Measurements from ENCODE around the gene GAPT. TPM values are rescaled to one million over a fixed set of nuclear protein-coding genes. Genes with fewer than 3 reads are reported as not detected.

Gene GAPT
- total and polyA plus RNA-seq, 10 donors, result 19.3 to 56.0 (median 34.2) TPM

- DNase-seq, result no peak
- H3K9me3 ChIP-seq, result no peaks in the 10 kb centered on the region
These were observed 7.2 kb downstream of the GAPT start for GRCh38 chr5:58498340-58498942.

GRCh38 chr5:58499231-58499630 lies 8.0 kb downstream of the GAPT start:
- no peaks in the 10 kb centered on the region for H3K27me3 ChIP-seq (replicated peaks in 1 of 7)
- no peaks in the 10 kb centered on the region for H3K9me3 ChIP-seq
- TF ChIP-seq CTCF (IDR thresholded peaks at IDR 0.05 in 8 of 11, conservative IDR thresholded peaks at IDR 0.05 in 3 of 11) (no peak), POLR2AphosphoS5 (IDR thresholded peaks at IDR 0.05) (no peak), POLR2A (IDR thresholded peaks at IDR 0.05) (no peak)
- H3K4me3 ChIP-seq, result no peak overlapping the region
- H3K36me3 ChIP-seq, result peaks cover 0 to 16% (median 4%) of the 10 kb centered on the region in 6 donors
- peaks cover 0 to 50% (median 22%) of the 10 kb centered on the region in 6 donors for H3K4me1 ChIP-seq
- 55 to 73% (median 66%) methylated on average over 3 of the region's 3 CpGs for WGBS, 5 donors
- peak overlapping the region; percentile 30 to 88 (median 78) for H3K27ac ChIP-seq
- no peak for DNase-seq
- intact Hi-C loops (cut with DNase I; ENCODE audit: low total_unique reads), result loop anchor here (10.0 kb wide), 1 partner anchor 86 kb away; the partner anchor contains the start of gene RAB3C

More at GRCh38 chr5:58498340-58498942, 7.2 kb downstream of the GAPT start:
- intact Hi-C loops (cut with DNase I; ENCODE audit: low total_unique reads), result loop anchor here (10.0 kb wide), 1 partner anchor 86 kb away; the partner anchor contains the start of gene RAB3C
- H3K27ac ChIP-seq, result peak overlapping the region in 6 of 8 donors; percentile 71 to 88 (median 81)
- WGBS, 5 donors, result 28 to 48% (median 39%) methylated on average over 2 of the region's 2 CpGs
- H3K27me3 ChIP-seq (replicated peaks in 1 of 7), result no peaks in the 10 kb centered on the region
- H3K36me3 ChIP-seq, result peaks cover 0 to 21% (median 4%) of the 10 kb centered on the region in 6 donors
- peaks cover 0 to 52% (median 24%) of the 10 kb centered on the region in 6 donors for H3K4me1 ChIP-seq
- peak in 9 of 11 experiments; percentile 26 to 69 (median 63) for TF ChIP-seq CTCF (IDR thresholded peaks at IDR 0.05 in 8 of 11, conservative IDR thresholded peaks at IDR 0.05 in 3 of 11)
- TF ChIP-seq POLR2AphosphoS5 (IDR thresholded peaks at IDR 0.05), result no peak
- no peak overlapping the region for H3K4me3 ChIP-seq

GRCh38 chr5:58499941-58500340 lies 8.7 kb downstream of the GAPT start:
- H3K27ac ChIP-seq, result peak overlapping the region; percentile 30 to 88 (median 78)
- H3K27me3 ChIP-seq (replicated peaks in 1 of 7), result no peaks in the 10 kb centered on the region
- DNase-seq, result no peak
- H3K4me1 ChIP-seq, result peaks cover 4 to 53% (median 23%) of the 10 kb centered on the region in 6 donors
- peak overlapping the region in 1 of 8 donors; percentile 38 for H3K4me3 ChIP-seq
- H3K9me3 ChIP-seq, result no peaks in the 10 kb centered on the region
- peaks cover 0 to 8% (median under 1%) of the 10 kb centered on the region in 6 donors for H3K36me3 ChIP-seq
- TF ChIP-seq POLR2A (IDR thresholded peaks at IDR 0.05), result no peak
- TF ChIP-seq POLR2AphosphoS5 (IDR thresholded peaks at IDR 0.05), result no peak
- no peak for TF ChIP-seq CTCF (IDR thresholded peaks at IDR 0.05 in 8 of 11, conservative IDR thresholded peaks at IDR 0.05 in 3 of 11)
- WGBS, 5 donors, result 2 to 11% (median 7%) methylated on average over 2 of the region's 2 CpGs
- intact Hi-C loops (cut with DNase I; ENCODE audit: low total_unique reads), result loop anchor here (10.0 kb wide), 1 partner anchor 85 kb away; the partner anchor contains the start of gene RAB3C

GRCh38 chr5:58501778-58502417 lies 10.7 kb downstream of the GAPT start:
- Histone ChIP-seq H3K27ac (no peak overlapping the region), H3K4me3 (no peak overlapping the region), H3K4me1 (peaks cover 7 to 72% (median 40%) of the 10 kb centered on the region in 6 donors), H3K9me3 (no peaks in the 10 kb centered on the region), H3K27me3 (replicated peaks in 1 of 7) (no peaks in the 10 kb centered on the region), H3K36me3 (peaks cover 0 to under 1% (median 0%) of the 10 kb centered on the region in 6 donors)
- peak; percentile 37 for DNase-seq
- 84 to 89% (median 86%) methylated on average over 2 of the region's 2 CpGs for WGBS, 5 donors
- intact Hi-C loops (cut with DNase I; ENCODE audit: low total_unique reads), result no loop called here
- no peak for TF ChIP-seq POLR2AphosphoS5 (IDR thresholded peaks at IDR 0.05)
- no peak for TF ChIP-seq CTCF (IDR thresholded peaks at IDR 0.05 in 8 of 11, conservative IDR thresholded peaks at IDR 0.05 in 3 of 11)
- no peak for TF ChIP-seq POLR2A (IDR thresholded peaks at IDR 0.05)

Data from spleen (tissue), 11 donors.